Activated CD8-positive, alpha-beta T cell treated with anti-CD3 and anti-CD28 coated beads for 36 hours (primary cell): Measurements from ENCODE around the gene EIF4G3. TPM values are rescaled to one million over a fixed set of nuclear protein-coding genes. Genes with fewer than 3 reads are reported as not detected.

Experiments
- ATAC-seq: fragments of 200-7000 bp; cut with Tn5 transposase; one replicate; pipeline ENCODE4 v1.10.0; 2021; ENCODE audit warnings: mild to moderate bottlenecking, moderate library complexity
- CTCF ChIA-PET: fragments of 350-600 bp; sonication (Branson Sonifier 250); formaldehyde crosslinking; loops from one replicate; lab custom pipeline; 2021; ENCODE audit warnings: antibody characterized with exemption; lab: Charles Lee
- POLR2A ChIA-PET: fragments of 350-600 bp; sonication (Branson Sonifier 250); formaldehyde crosslinking; loops from one replicate; lab custom pipeline; 2021; ENCODE audit warnings: antibody characterized with exemption; lab: Charles Lee
- DNase-seq: peaks from one replicate; pipeline ENCODE4 v3.0.0-alpha.2; 2020
- H3K27ac Mint-ChIP-seq: one replicate; pipeline ENCODE4 v1.8.0; 2021; ENCODE audit warnings: mild to moderate bottlenecking, mixed read lengths
- H3K27me3 Mint-ChIP-seq: one replicate; pipeline ENCODE4 v1.8.0; 2021; ENCODE audit warnings: mixed read lengths
- H3K36me3 Mint-ChIP-seq: one replicate; pipeline ENCODE4 v1.8.0; 2021; ENCODE audit warnings: low read depth, mixed read lengths
- H3K4me1 Mint-ChIP-seq: one replicate; pipeline ENCODE4 v1.8.0; 2021; ENCODE audit warnings: low read depth, mixed read lengths
- H3K4me3 Mint-ChIP-seq: one replicate; pipeline ENCODE4 v1.8.0; 2021; ENCODE audit warnings: mild to moderate bottlenecking, moderate library complexity, mixed read lengths
- H3K9me3 Mint-ChIP-seq: one replicate; pipeline ENCODE4 v1.8.0; 2021; ENCODE audit warnings: mixed read lengths
- CTCF ChIP-seq: fragments of 200-600 bp; IDR thresholded peaks from one replicate; pipeline ENCODE4 v1.8.0; 2022; ENCODE audit warnings: antibody characterized with exemption, mild to moderate bottlenecking
- intact Hi-C: fragments of 100-400 bp; cut with micrococcal nuclease; formaldehyde crosslinking; loops from one replicate; pipeline ENCODE4 v1.10.0; 2022
- total RNA-seq, 2 experiments: library from RNA; stranded (reverse); gene quantifications; one replicate each; pipeline ENCODE4 v1.2.3, GENCODE V29; 2021

EIF4G3 gene
- total RNA-seq, 2 experiments from 2014 or later = 48.2 to 48.4 TPM

DNA sequence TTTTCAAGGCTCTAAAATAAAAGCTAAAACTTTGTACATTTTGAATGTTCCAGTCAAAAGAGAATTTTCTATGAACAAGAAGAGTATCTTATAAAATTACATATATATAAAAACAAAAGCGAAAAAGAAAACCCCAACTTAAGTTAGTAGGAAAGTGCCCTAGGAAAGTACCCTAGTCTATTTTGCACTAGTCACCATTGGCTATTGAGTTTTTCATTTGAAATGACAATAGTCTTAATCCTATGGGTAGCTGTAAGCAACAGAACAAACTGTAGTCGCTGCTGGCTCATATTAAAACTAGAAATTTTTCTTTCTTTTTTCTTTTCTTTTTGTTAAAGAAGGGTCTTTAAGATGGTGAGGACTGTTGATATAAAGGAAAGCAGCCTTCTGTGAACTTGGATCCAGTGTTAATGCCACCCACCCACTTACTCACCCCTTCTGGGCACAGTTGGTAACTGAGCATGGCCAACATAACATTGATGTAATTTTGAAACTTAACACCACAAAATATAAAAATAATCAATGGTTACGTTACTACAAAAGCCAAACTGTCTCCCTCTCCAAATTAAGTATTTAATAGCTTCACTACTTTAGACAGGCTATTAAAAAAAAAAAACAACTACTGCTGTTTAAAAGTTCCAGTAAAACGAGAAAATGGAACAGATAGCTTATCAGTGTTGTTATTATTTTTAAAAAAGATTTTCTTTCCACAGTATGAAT, 177.0 kb downstream of the EIF4G3 start:
- DNase-seq (no peak), ATAC-seq (peak; percentile 42)
- Mint-ChIP-seq H3K9me3 (no peaks in the 10 kb centered on the region), H3K36me3 (peaks cover 9% of the 10 kb centered on the region), H3K27me3 (no peaks in the 10 kb centered on the region), H3K4me1 (peaks cover 12% of the 10 kb centered on the region), H3K4me3 (no peak overlapping the region), H3K27ac (no peak overlapping the region)
- intact Hi-C loops = no loop called here
- TF ChIP-seq CTCF = no peak
- CTCF ChIA-PET = interaction anchor here (1.2 to 1.6 kb wide), 3 partner anchors 8 to 195 kb away, joined by 3 to 6 read pairs (median 4); no protein-coding TSS in a partner anchor
- POLR2A ChIA-PET = no interaction called here

- ATAC-seq (no peak), DNase-seq (no peak)
- Mint-ChIP-seq H3K4me1 (peaks cover 12% of the 10 kb centered on the region), H3K9me3 (no peaks in the 10 kb centered on the region), H3K36me3 (peaks cover 9% of the 10 kb centered on the region), H3K27me3 (no peaks in the 10 kb centered on the region), H3K4me3 (no peak overlapping the region), H3K27ac (no peak overlapping the region)
- intact Hi-C loops = no loop called here
- CTCF ChIA-PET = interaction anchor here (1.0 to 1.6 kb wide), 3 partner anchors 11 to 196 kb away, joined by 3 to 6 read pairs (median 3); no protein-coding TSS in a partner anchor
- POLR2A ChIA-PET = no interaction called here
- no peak for TF ChIP-seq CTCF
Measured at GRCh38 chr1:20998826-20999225, 177.9 kb downstream of the EIF4G3 start.

DNA sequence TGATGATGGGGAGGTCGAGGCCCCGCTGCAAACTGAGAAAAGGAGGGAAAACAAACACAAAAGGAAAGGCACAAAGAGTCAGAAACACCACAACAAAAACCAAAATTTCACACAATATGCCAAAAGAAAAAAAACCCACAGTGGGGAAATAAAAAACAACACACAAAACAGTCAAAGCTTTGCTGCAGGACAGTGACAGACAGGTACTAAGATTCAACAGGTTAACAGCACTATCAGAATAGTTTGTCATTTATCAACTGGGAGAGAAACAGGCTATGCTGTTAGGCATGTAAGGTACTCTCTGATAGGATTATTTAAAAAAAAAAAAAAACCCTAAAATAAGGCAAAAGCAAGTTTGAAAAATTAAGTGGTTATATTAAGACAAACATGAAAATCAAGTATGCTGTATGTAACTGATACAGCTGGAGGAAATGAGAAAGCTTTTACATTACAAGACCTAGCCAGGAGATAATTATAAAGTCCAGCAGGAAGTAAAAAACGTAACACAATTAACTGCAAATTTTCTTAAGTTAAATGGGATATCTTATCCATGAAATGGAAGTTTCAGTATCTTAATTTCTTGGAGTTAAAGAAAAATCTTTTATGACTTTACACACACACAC, 179.0 kb downstream of the EIF4G3 start:
- no peak for ATAC-seq
- no peak overlapping the region for H3K4me3 Mint-ChIP-seq
- intact Hi-C loops = no loop called here
- POLR2A ChIA-PET = no interaction called here
- DNase-seq = no peak
- CTCF ChIA-PET = no interaction called here
- H3K4me1 Mint-ChIP-seq = peaks cover 19% of the 10 kb centered on the region
- no peak overlapping the region for H3K27ac Mint-ChIP-seq
- peaks cover 9% of the 10 kb centered on the region for H3K36me3 Mint-ChIP-seq
- H3K27me3 Mint-ChIP-seq = no peaks in the 10 kb centered on the region
- TF ChIP-seq CTCF = no peak
- no peaks in the 10 kb centered on the region for H3K9me3 Mint-ChIP-seq

DNA sequence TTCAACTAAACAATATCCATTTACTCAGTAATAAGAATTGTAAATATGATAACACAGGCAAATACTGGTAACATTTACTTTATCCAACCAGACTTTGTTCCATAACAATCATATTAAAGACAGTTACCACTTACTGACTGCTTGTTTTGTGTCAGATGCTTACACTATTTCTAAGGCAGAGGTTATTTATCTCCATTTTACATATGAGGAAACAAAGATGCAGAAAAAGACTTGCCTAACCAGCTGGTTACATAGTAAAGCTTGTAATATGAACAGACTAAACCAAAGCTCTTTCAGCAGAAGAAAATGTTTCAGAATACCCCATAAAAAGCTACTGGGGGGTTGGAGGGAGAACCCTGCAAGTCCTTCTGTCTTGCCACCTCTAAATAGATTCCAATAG, 180.1 kb downstream of the EIF4G3 start:
- ATAC-seq (no peak), DNase-seq (no peak)
- Mint-ChIP-seq H3K36me3 (peaks cover 6% of the 10 kb centered on the region), H3K9me3 (no peaks in the 10 kb centered on the region), H3K27ac (no peak overlapping the region), H3K4me1 (peaks cover 31% of the 10 kb centered on the region), H3K27me3 (no peaks in the 10 kb centered on the region), H3K4me3 (no peak overlapping the region)
- intact Hi-C loops = no loop called here
- ChIA-PET CTCF (no interaction called here), POLR2A (no interaction called here)
- no peak for TF ChIP-seq CTCF
